LoVo (cell line): ENCODE measurements around the gene FNIP2.
"Not testable (repeated sequence)": the region's sequence is repeated elsewhere in the genome, so short reads cannot be mapped to it uniquely, and the experiment has no call there.

Experiments used
- DNase-seq: peaks from one replicate; pipeline ENCODE4 v3.0.0-alpha.2; 2016; ENCODE audit warnings: low spot score

Gene FNIP2

DNA sequence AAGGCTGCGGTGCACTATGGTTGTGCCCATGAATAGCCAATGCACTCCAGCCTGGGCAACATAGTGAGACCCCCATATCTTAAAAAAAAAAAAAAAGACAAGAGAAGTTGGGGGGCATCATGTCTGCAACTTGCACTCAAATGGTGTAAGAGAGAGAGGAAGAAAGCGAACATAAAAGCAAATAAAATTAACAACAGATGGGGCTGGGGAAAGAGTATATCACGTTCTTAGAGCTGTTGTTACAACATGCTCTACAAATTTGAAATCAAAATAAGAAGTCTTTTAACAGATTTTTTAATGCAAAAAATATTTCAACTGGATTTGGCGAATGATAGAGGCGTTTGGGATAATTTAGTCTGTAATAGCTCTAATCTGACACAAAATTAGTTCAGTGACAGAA lies 144.9 kb downstream of the FNIP2 start:
- DNase-seq = no peak

GRCh38 chr4:158914218-158914617 lies 145.4 kb downstream of the FNIP2 start:
- no peak for DNase-seq

DNA sequence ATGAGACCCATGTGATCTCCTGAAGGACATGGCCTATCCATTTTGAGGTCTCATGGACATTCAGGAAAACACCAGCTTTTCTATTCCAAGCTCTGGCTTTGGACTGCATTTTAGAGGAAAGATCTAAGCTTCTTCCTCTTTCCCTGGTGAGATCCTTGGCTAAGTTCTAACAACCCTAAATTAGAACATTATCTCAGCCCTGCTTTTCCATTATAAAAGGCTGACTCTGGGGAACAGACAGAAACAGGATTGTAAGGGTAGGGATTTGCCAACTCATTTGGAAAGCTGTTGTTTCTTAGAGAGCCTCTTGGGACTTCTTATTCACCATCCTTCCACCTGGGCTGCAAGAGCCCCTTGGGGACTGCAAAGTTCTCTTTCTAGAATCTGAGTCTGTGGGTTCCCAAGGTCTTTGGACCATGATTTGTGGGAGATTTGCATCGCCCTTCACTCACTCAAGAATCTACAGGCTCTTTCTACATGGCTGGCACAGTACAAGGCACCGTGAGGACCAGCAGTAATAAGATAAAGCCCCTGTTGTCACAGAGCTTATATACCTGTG lies 146.9 kb downstream of the FNIP2 start:
- no peak for DNase-seq

GRCh38 chr4:158920452-158920996 lies 151.7 kb downstream of the FNIP2 start:
- DNase-seq = not testable (repeated sequence)

GRCh38 chr4:158927774-158928173 lies 158.9 kb downstream of the FNIP2 start:
- not testable (repeated sequence) for DNase-seq

- DNase-seq = no peak
Measured at GRCh38 chr4:158929939-158930638, 161.3 kb downstream of the FNIP2 start.

GRCh38 chr4:158930639-158930972 lies 161.8 kb downstream of the FNIP2 start:
- no peak for DNase-seq

DNA sequence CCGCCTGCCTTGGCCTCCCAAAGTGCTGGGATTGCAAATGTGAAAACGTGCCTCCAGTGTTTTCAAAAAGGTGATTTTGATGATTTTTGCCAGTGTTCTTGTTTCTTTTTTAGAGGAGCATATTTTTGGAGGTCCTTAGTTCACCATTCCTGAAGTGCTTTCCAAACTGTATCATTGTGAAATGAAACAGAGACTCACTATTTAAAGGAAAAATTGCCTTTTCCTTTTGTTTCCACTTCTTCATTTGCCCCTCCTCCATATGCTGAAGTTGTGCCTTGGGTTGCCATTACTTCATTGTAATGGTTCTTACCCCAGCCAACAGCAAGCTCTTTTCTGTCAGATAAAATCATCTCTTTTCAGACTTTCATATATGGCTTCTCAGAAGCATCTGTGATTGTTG lies 164.4 kb downstream of the FNIP2 start:
- no peak for DNase-seq

GRCh38 chr4:158934996-158935669 lies 166.3 kb downstream of the FNIP2 start:
- DNase-seq = no peak

DNA sequence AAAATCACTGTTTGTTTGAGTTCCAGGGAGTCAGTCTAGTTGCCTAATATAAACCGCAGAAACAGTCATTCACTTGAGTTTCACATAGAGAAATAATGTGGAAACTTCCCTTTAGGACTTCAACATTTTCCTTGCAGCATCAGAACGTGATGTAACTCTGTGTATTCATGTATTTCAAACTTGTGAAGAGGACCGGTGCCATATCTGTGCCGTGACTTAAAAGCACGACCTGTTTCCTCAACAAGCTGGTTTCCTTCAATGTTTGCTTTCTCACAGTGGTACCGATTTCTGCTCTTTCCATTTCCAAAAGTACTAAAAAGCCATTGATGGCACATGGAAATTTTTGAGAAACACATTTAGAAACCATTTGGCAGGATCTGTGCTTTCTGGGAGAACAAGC lies 167.4 kb downstream of the FNIP2 start:
- DNase-seq = no peak

DNA sequence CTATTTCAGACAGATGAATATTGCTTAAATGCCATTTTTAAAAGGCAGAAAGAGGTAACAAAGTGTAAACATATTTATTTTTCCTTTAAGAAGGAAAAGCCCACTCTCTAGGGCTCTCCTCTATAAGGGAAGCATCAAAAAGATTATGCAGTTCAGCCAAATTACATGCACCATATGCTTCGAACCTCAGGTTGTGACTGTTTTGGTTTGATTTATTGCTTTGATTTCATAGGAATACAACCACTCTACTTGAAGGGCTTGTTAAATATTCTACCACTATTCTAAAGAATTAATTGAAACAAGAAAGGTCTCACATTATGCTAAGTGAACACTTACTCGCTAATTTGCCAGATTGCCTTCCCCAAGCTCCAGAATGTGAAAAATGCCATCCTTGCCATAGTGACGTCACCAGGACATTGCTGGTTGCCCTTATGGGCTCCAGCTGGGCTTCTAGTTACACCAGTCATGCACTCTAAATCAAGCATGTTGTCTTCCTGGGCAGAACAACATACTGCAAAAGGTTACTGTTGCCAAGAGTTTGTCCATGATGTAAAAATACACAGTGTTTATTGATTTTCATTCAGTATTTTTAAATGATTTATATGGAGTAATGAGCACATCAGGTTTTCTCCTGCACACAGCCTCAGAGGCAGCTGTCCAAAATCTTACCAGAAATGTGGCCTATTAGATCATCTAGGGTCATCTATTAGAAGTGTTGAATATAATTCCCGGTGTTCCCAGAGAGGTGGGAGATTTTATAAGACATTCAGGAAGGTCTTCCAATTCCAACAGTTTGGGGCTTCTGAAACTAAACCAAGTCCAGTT lies 169.6 kb downstream of the FNIP2 start:
- DNase-seq = no peak

DNA sequence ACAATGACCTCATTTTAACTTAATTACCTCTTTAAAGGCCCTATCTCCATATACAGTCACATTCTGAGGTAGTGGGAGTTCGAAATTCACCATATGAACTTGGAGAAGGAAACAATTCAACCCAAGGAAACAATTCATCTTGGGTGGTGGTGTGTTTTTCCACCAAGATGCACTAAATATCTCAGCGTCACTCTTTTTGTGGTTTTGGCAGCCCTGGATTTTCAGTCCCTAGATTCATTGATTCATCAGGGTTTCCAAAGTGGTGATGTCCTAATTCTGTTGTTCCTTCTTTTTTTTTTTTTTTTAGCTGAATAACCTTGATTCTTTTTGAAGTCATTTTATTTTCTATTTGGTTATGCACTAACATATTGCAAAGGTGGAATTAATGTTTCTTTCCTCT lies 171.4 kb downstream of the FNIP2 start:
- no peak for DNase-seq

GRCh38 chr4:158941321-158941720 lies 172.5 kb downstream of the FNIP2 start:
- DNase-seq = no peak

GRCh38 chr4:158941895-158942294 lies 173.1 kb downstream of the FNIP2 start:
- no peak for DNase-seq

DNA sequence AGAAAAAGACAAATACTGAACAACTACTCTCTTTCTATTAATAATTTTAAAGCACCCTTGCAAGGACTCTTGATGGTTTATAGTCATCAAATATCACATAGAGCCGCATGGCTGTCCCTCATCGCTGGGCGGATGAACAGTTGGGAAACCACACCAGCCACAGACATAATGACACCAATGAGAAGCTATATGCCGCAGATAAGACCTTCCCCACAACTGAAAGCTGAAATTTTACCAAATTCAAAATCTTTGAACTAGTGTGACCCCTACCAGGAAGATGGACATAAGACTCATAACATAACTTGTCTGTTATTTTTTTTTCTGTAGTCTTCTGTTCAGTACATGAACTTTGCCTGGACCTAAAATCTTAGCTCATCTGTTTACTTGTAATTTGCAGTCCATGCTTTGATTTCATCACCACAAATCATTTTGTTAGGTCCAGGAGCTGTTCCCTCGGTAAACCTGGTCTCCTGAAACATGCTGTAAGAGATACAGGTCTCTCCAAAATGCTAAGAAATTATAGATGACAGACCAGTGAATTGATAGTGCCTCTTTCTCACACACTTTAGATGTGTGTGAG lies 176.8 kb downstream of the FNIP2 start:
- DNase-seq = no peak

- no peak for DNase-seq
Measured at GRCh38 chr4:158946825-158947224, 178.0 kb downstream of the FNIP2 start.

- no peak for DNase-seq
Measured at GRCh38 chr4:158948071-158948470, 179.2 kb downstream of the FNIP2 start.

- peak; percentile 25 for DNase-seq
Measured at GRCh38 chr4:158949099-158949498, 180.3 kb downstream of the FNIP2 start.

- DNase-seq = not testable (repeated sequence)
Measured at GRCh38 chr4:158952221-158952774, 183.5 kb downstream of the FNIP2 start.

DNA sequence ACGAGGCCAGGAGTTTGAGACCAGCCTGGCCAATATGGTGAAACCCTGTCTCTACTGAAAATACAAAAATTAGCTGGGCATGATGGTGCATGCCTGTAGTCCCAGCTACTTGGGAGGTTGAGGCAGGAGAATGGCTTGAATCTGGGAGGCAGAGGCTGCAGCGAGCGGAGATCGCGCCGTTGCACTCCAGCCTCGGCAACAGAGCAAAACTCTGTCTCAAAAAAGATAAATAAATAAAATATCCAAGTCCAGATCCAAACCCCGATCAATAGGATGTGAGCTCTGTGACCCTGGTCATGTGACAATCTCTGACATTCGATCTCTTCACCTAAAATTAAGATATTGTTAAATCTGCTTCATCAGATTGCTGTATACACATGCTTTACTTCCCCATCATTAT lies 187.5 kb downstream of the FNIP2 start:
- not testable (repeated sequence) for DNase-seq

- not testable (repeated sequence) for DNase-seq
Measured at GRCh38 chr4:158956918-158957317, 188.1 kb downstream of the FNIP2 start.
